ENCODE results near the gene SLC26A8. TPM values are rescaled to one million over a fixed set of nuclear protein-coding genes. Genes with fewer than 3 reads are reported as not detected.
"Not testable (repeated sequence)": the region's sequence is repeated elsewhere in the genome, so short reads cannot be mapped to it uniquely, and the experiment has no call there.

Gene SLC26A8
- total and polyA plus RNA-seq, 4 donors = 0.20 to 1.1 (median 0.48) TPM

GRCh38 chr6:35936681-35937359, 87.6 kb downstream of the SLC26A8 start:
- 93 to 94% methylated on average over 1 of the region's 1 CpG for WGBS, 2 donors
- no peaks in the 10 kb centered on the region for H3K4me1 ChIP-seq (ENCODE audit: control insufficient read depth in 5 of 5, insufficient read depth in 5 of 5, low read length in 5 of 5)
- ATAC-seq (ENCODE audit: insufficient read depth, low FRiP score) = no peak
- H3K27me3 ChIP-seq (ENCODE audit: control insufficient read depth in 3 of 3, insufficient read depth in 3 of 3, low read length in 2 of 3) = no peaks in the 10 kb centered on the region
- H3K36me3 ChIP-seq (ENCODE audit: control insufficient read depth in 4 of 4, insufficient read depth in 4 of 4, low read length in 4 of 4) = no peaks in the 10 kb centered on the region
- TF ChIP-seq CTCF (IDR thresholded peaks at IDR 0.05; ENCODE audit: control extremely low read depth, extremely low read depth) = no peak
- DNase-seq = no peak
- H3K4me3 ChIP-seq = no peak overlapping the region
- H3K9ac ChIP-seq (ENCODE audit: insufficient read depth in 1 of 2, low read length in 2 of 2) = no peak overlapping the region
- peaks cover 0 to 4% (median 0%) of the 10 kb centered on the region in 4 donors for H3K9me3 ChIP-seq (ENCODE audit: control insufficient read depth in 4 of 4, insufficient read depth in 3 of 4, low read length in 3 of 4)
- H3K27ac ChIP-seq (ENCODE audit: low read depth in 1 of 2, low read length in 1 of 2) = no peak overlapping the region

GRCh38 chr6:35935469-35935868, 89.0 kb downstream of the SLC26A8 start:
- no peak overlapping the region for H3K9ac ChIP-seq (ENCODE audit: insufficient read depth in 1 of 2, low read length in 2 of 2)
- TF ChIP-seq CTCF (IDR thresholded peaks at IDR 0.05; ENCODE audit: control extremely low read depth, extremely low read depth) = no peak

GRCh38 chr6:35933844-35934243, 90.6 kb downstream of the SLC26A8 start:
- H3K27ac ChIP-seq (ENCODE audit: low read depth in 1 of 2, low read length in 1 of 2) = no peak overlapping the region
- no peaks in the 10 kb centered on the region for H3K36me3 ChIP-seq (ENCODE audit: control insufficient read depth in 4 of 4, insufficient read depth in 4 of 4, low read length in 4 of 4)
- H3K4me1 ChIP-seq (ENCODE audit: control insufficient read depth in 5 of 5, insufficient read depth in 5 of 5, low read length in 5 of 5) = no peaks in the 10 kb centered on the region
- no peak overlapping the region for H3K9ac ChIP-seq (ENCODE audit: insufficient read depth in 1 of 2, low read length in 2 of 2)
- H3K27me3 ChIP-seq (ENCODE audit: control insufficient read depth in 3 of 3, insufficient read depth in 3 of 3, low read length in 2 of 3) = no peaks in the 10 kb centered on the region
- peak in 1 of 3 donors; percentile 28 for DNase-seq
- ATAC-seq (ENCODE audit: insufficient read depth, low FRiP score) = no peak
- peaks cover 0 to 4% (median 0%) of the 10 kb centered on the region in 4 donors for H3K9me3 ChIP-seq (ENCODE audit: control insufficient read depth in 4 of 4, insufficient read depth in 3 of 4, low read length in 3 of 4)
- no peak for TF ChIP-seq CTCF (IDR thresholded peaks at IDR 0.05; ENCODE audit: control extremely low read depth, extremely low read depth)
- 46 to 81% methylated on average over 2 of the region's 2 CpGs for WGBS, 2 donors
- no peak overlapping the region for H3K4me3 ChIP-seq

More at GRCh38 chr6:35935469-35935868, 89.0 kb downstream of the SLC26A8 start:
- H3K36me3 ChIP-seq (ENCODE audit: control insufficient read depth in 4 of 4, insufficient read depth in 4 of 4, low read length in 4 of 4) = no peaks in the 10 kb centered on the region
- no peak for DNase-seq
- H3K27ac ChIP-seq (ENCODE audit: low read depth in 1 of 2, low read length in 1 of 2) = no peak overlapping the region
- H3K27me3 ChIP-seq (ENCODE audit: control insufficient read depth in 3 of 3, insufficient read depth in 3 of 3, low read length in 2 of 3) = no peaks in the 10 kb centered on the region
- no peak for ATAC-seq (ENCODE audit: insufficient read depth, low FRiP score)
- no peaks in the 10 kb centered on the region for H3K4me1 ChIP-seq (ENCODE audit: control insufficient read depth in 5 of 5, insufficient read depth in 5 of 5, low read length in 5 of 5)
- no peak overlapping the region for H3K4me3 ChIP-seq
- peaks cover 0 to 4% (median 0%) of the 10 kb centered on the region in 4 donors for H3K9me3 ChIP-seq (ENCODE audit: control insufficient read depth in 4 of 4, insufficient read depth in 3 of 4, low read length in 3 of 4)
- 61 to 63% methylated on average over 5 of the region's 5 CpGs for WGBS, 2 donors

- not testable (repeated sequence) for H3K27me3 ChIP-seq (ENCODE audit: control insufficient read depth in 3 of 3, insufficient read depth in 3 of 3, low read length in 2 of 3); H3K9ac ChIP-seq (ENCODE audit: insufficient read depth in 1 of 2, low read length in 2 of 2); H3K36me3 ChIP-seq (ENCODE audit: control insufficient read depth in 4 of 4, insufficient read depth in 4 of 4, low read length in 4 of 4); ATAC-seq (ENCODE audit: insufficient read depth, low FRiP score); H3K9me3 ChIP-seq (ENCODE audit: control insufficient read depth in 4 of 4, insufficient read depth in 3 of 4, low read length in 3 of 4); H3K4me3 ChIP-seq; H3K4me1 ChIP-seq (ENCODE audit: control insufficient read depth in 5 of 5, insufficient read depth in 5 of 5, low read length in 5 of 5); H3K27ac ChIP-seq (ENCODE audit: low read depth in 1 of 2, low read length in 1 of 2); DNase-seq
- WGBS, 2 donors = 89 to 90% methylated on average over 10 of the region's 10 CpGs
These were observed 92.6 kb downstream of the SLC26A8 start for GRCh38 chr6:35931873-35932272.

Data from lung (tissue), 12 donors.